H1 (cell line): ENCODE data around the gene FAM162A. TPM values are rescaled to one million over a fixed set of nuclear protein-coding genes. Genes with fewer than 3 reads are reported as not detected.

Source experiments
- ATF3 ChIP-seq: IDR thresholded peaks from 2 replicates; pipeline ENCODE4 v1.6.1; 2011; ENCODE audit warnings: low read depth, mild to moderate bottlenecking, low read length; ENCODE audit not compliant: insufficient read depth
- CBX8 ChIP-seq: fragments of 300-800, 300-1000 bp; sonication (generic); IDR thresholded peaks from 2 replicates; pipeline ENCODE4 v1.7.1; 2016; ENCODE audit warnings: low read depth, low read length, borderline replicate concordance
- CHD7 ChIP-seq: fragments of 300-600 bp; sonication (generic); IDR thresholded peaks from 2 replicates; pipeline ENCODE4 v1.7.1; 2012; ENCODE audit warnings: low read length, moderate library complexity, mild to moderate bottlenecking, inconsistent platforms; ENCODE audit not compliant: insufficient replicate concordance
- EGR1 ChIP-seq: IDR thresholded peaks from 2 replicates; pipeline ENCODE4 v1.6.1; 2011; ENCODE audit warnings: low read depth, low read length, borderline replicate concordance
- HDAC6 ChIP-seq: IDR thresholded peaks from one replicate; pipeline ENCODE4 v1.7.1; 2012; ENCODE audit warnings: low read depth, mild to moderate bottlenecking, inconsistent platforms, low read length, moderate library complexity
- JUND ChIP-seq: IDR thresholded peaks from 2 replicates; pipeline ENCODE4 v1.6.1; 2011; ENCODE audit warnings: mild to moderate bottlenecking, improper control_type of control experiment, low read length
- POU5F1 ChIP-seq: IDR thresholded peaks from 2 replicates; pipeline ENCODE4 v1.6.1; 2011; ENCODE audit warnings: low read depth, mild to moderate bottlenecking, low read length, moderate library complexity
- TEAD4 ChIP-seq: IDR thresholded peaks from 2 replicates; pipeline ENCODE4 v1.6.1; 2012; ENCODE audit warnings: low read depth, low read length, inconsistent platforms, mixed read lengths
- polyA plus RNA-seq, 7 experiments: library from polyadenylated mRNA; depleted of rRNA in 3 of 7; stranded (reverse) in 5 of 7; unstranded in 2 of 7; fragments of >200 nt in 5 of 7; fragments of 200-250 nt in 2 of 7; gene quantifications; 1 replicate in 5 of 7; 2 replicates in 1 of 7; 4 replicates in 1 of 7; pipeline versions ENCODE4 v1.2.1 to v1.2.3, GENCODE V29; 2011 to 2013; ENCODE audit warnings: missing spikeins in 2 of 7, mixed read lengths in 2 of 7
- total RNA-seq: library from RNA; stranded (reverse); fragmentation: NEBNext Ultra II Directional; extraction: Animal tissue kit (Norgen Biotek cat#: 25700); gene quantifications from 2 replicates; pipeline ENCODE4 v1.2.1, GENCODE V29; 2021

The FAM162A gene
- total and polyA plus RNA-seq, 2 of the 8 experiments (the other 6 are each of a cell fraction or from before 2014, with no cell fraction given): 38.2 to 59.7 TPM

GRCh38 chr3:122382888-122383666 is 905 bp upstream of the FAM162A start, which contains the start of gene MIX23 (continued):
- TF ChIP-seq ATF3: no peak
- TF ChIP-seq EGR1: no peak
- no peak for TF ChIP-seq JUND
- TF ChIP-seq HDAC6: no peak
- TF ChIP-seq CBX8: no peak
- TF ChIP-seq TEAD4: no peak
- no peak for TF ChIP-seq POU5F1
- no peak for TF ChIP-seq CHD7
- TF ChIP-seq, all 59 proteins: peak for 21
